ENCODE data around the gene SMAD5. TPM values are rescaled to one million over a fixed set of nuclear protein-coding genes. Genes with fewer than 3 reads are reported as not detected.

Gene SMAD5
- total RNA-seq, 1 experiment from 2014 or later = 38.3 TPM

DNA sequence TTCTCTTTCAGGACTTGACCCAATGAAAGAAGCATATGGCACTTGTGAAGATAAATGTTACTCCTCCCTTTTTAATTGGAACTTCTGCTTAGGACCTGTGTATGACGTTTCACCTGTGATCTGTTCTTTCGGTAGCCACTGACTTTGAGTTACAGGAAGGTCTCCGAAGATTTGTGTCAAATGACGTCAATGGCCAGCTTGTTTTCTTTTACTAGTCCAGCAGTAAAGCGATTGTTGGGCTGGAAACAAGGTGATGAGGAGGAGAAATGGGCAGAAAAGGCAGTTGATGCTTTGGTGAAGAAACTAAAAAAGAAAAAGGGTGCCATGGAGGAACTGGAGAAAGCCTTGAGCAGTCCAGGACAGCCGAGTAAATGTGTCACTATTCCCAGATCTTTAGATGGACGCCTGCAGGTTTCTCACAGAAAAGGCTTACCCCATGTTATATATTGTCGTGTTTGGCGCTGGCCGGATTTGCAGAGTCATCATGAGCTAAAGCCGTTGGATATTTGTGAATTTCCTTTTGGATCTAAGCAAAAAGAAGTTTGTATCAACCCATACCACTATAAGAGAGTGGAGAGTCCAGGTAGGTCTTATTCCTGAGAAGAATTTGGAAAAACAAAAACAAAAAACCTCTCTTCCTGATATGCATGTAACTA lies 21.1 kb downstream of the SMAD5 start:
- Histone ChIP-seq H3K36me3 (ENCODE audit: insufficient read depth, low read length) (peaks cover 44% of the 10 kb centered on the region), H3K4me3 (ENCODE audit: low read length) (no peak overlapping the region), H4K20me1 (ENCODE audit: insufficient read depth, low read depth, low read length) (no peaks in the 10 kb centered on the region), H3K9ac (ENCODE audit: low read length) (no peak overlapping the region), H3K4me2 (ENCODE audit: low read depth, low read length, poor library complexity, severe bottlenecking) (no peak overlapping the region), H3K4me1 (ENCODE audit: low read length) (no peaks in the 10 kb centered on the region), H3K9me3 (ENCODE audit: low read length) (no peaks in the 10 kb centered on the region), H3K9me2 (replicated peaks; ENCODE audit: insufficient read depth, low read length) (no peaks in the 10 kb centered on the region), H2AFZ (ENCODE audit: low read length) (no peak overlapping the region), H3K79me2 (ENCODE audit: low read length) (peaks cover 97% of the 10 kb centered on the region), H3K27ac (ENCODE audit: low read length) (no peak overlapping the region), H3K27me3 (ENCODE audit: low read length) (no peaks in the 10 kb centered on the region)
- DNase-seq = no peak

DNA sequence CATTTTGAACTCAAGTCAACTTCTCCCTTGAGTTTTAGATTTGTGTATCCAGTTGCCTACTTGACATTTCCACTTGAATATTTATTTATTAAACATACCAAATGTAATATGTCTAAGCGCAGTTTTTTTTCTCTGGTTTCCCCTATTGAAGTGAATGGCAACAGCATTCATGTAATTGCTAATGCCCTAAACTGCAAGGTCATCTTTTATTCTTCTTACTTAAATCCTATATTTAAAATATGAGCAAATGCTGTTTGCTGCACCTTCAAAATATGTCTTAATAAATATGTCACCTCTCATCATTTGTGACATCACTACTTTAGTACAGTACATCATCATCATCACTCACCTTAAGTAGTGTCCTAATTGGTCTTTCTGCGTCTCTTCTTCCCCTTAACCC lies 22.4 kb downstream of the SMAD5 start:
- peaks cover 97% of the 10 kb centered on the region for H3K79me2 ChIP-seq (ENCODE audit: low read length)
- peaks cover 39% of the 10 kb centered on the region for H3K36me3 ChIP-seq (ENCODE audit: insufficient read depth, low read length)

DNA sequence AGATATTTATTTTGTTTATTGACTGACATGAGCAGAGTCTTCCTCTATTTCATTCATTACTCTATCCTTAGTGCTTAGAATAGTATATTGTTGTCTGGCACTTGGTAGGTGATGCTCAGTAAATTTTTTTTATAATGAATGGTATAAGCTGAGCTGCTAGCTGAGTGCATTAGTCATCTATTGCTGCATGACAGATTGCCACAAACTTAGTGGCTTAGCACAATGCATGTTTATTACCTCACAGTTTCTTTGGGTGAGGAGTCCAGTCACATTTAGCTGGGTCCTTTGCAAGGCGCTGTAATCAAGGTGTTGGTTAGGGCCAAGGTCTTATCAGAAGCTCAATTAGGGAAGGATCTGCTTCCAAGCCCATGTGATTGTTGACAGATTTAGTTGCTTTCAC lies 23.1 kb downstream of the SMAD5 start:
- H3K9me3 ChIP-seq (ENCODE audit: low read length) = no peaks in the 10 kb centered on the region
- no peak for DNase-seq
- H3K9me2 ChIP-seq (replicated peaks; ENCODE audit: insufficient read depth, low read length) = no peaks in the 10 kb centered on the region
- no peak overlapping the region for H3K9ac ChIP-seq (ENCODE audit: low read length)
- peaks cover 39% of the 10 kb centered on the region for H3K36me3 ChIP-seq (ENCODE audit: insufficient read depth, low read length)
- H4K20me1 ChIP-seq (ENCODE audit: insufficient read depth, low read depth, low read length) = no peaks in the 10 kb centered on the region
- H3K79me2 ChIP-seq (ENCODE audit: low read length) = peaks cover 97% of the 10 kb centered on the region
- H3K4me3 ChIP-seq (ENCODE audit: low read length) = no peak overlapping the region
- H2AFZ ChIP-seq (ENCODE audit: low read length) = no peak overlapping the region
- peaks cover 11% of the 10 kb centered on the region for H3K4me1 ChIP-seq (ENCODE audit: low read length)
- H3K27ac ChIP-seq (ENCODE audit: low read length) = no peak overlapping the region
- H3K27me3 ChIP-seq (ENCODE audit: low read length) = no peaks in the 10 kb centered on the region
- no peak overlapping the region for H3K4me2 ChIP-seq (ENCODE audit: low read depth, low read length, poor library complexity, severe bottlenecking)

More for the DNA sequence above, 22.4 kb downstream of the SMAD5 start:
- no peaks in the 10 kb centered on the region for H4K20me1 ChIP-seq (ENCODE audit: insufficient read depth, low read depth, low read length)
- no peak overlapping the region for H3K4me2 ChIP-seq (ENCODE audit: low read depth, low read length, poor library complexity, severe bottlenecking)
- no peak overlapping the region for H3K27ac ChIP-seq (ENCODE audit: low read length)
- H2AFZ ChIP-seq (ENCODE audit: low read length) = no peak overlapping the region
- H3K9ac ChIP-seq (ENCODE audit: low read length) = no peak overlapping the region
- no peak for DNase-seq
- H3K4me1 ChIP-seq (ENCODE audit: low read length) = peaks cover 11% of the 10 kb centered on the region
- no peak overlapping the region for H3K4me3 ChIP-seq (ENCODE audit: low read length)
- no peaks in the 10 kb centered on the region for H3K9me3 ChIP-seq (ENCODE audit: low read length)
- no peaks in the 10 kb centered on the region for H3K9me2 ChIP-seq (replicated peaks; ENCODE audit: insufficient read depth, low read length)
- H3K27me3 ChIP-seq (ENCODE audit: low read length) = no peaks in the 10 kb centered on the region

DNA sequence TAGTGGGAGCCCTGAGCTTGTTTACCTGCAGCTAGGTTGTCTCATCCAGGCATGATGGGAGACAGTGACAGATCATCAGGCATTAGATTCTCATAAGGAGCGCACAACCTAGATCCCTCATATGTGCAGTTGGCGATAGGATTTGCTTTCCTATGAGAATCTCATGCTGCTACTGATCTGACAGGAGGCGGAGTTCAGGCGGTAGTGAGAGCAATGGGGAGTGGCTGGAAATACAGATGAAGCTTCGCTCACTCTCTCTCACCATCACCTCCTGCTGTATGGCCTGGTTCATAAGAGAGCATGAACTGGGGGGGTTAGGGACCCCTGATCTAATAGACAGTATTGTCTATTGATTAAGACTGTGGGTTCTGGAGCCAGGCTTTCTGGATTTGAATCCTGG lies 24.9 kb downstream of the SMAD5 start:
- Histone ChIP-seq H3K9me3 (ENCODE audit: low read length) (no peaks in the 10 kb centered on the region), H3K36me3 (ENCODE audit: insufficient read depth, low read length) (peaks cover 34% of the 10 kb centered on the region), H4K20me1 (ENCODE audit: insufficient read depth, low read depth, low read length) (no peaks in the 10 kb centered on the region), H3K4me1 (ENCODE audit: low read length) (peaks cover 21% of the 10 kb centered on the region), H3K27ac (ENCODE audit: low read length) (no peak overlapping the region), H3K9me2 (replicated peaks; ENCODE audit: insufficient read depth, low read length) (no peaks in the 10 kb centered on the region), H2AFZ (ENCODE audit: low read length) (no peak overlapping the region), H3K9ac (ENCODE audit: low read length) (no peak overlapping the region), H3K4me2 (ENCODE audit: low read depth, low read length, poor library complexity, severe bottlenecking) (no peak overlapping the region), H3K79me2 (ENCODE audit: low read length) (peaks cover 94% of the 10 kb centered on the region), H3K4me3 (ENCODE audit: low read length) (no peak overlapping the region), H3K27me3 (ENCODE audit: low read length) (no peaks in the 10 kb centered on the region)
- no peak for DNase-seq

DNA sequence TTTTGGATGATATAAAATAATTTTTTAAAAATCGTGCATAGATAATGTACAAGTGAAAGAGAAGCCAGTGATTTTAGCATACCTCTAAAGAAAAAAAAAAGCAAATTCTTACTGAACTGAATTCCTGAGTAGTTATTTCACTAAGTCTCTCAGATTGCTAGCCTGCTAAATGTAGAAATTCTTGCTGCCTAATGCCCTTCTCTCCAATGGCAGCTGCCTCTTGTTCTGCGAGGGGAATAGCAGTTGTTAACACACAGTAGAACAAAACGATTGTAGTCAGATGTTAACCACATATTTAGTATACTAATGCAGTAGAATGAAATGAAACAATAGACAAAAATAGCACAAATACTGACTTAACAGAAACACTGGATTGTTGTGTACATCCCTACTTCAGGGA lies 26.8 kb downstream of the SMAD5 start:
- peaks cover 94% of the 10 kb centered on the region for H3K79me2 ChIP-seq (ENCODE audit: low read length)
- no peak overlapping the region for H3K9ac ChIP-seq (ENCODE audit: low read length)
- DNase-seq = no peak
- H3K36me3 ChIP-seq (ENCODE audit: insufficient read depth, low read length) = peaks cover 38% of the 10 kb centered on the region
- H3K4me2 ChIP-seq (ENCODE audit: low read depth, low read length, poor library complexity, severe bottlenecking) = no peak overlapping the region
- H2AFZ ChIP-seq (ENCODE audit: low read length) = no peak overlapping the region
- no peaks in the 10 kb centered on the region for H3K9me2 ChIP-seq (replicated peaks; ENCODE audit: insufficient read depth, low read length)
- H3K27ac ChIP-seq (ENCODE audit: low read length) = no peak overlapping the region
- H4K20me1 ChIP-seq (ENCODE audit: insufficient read depth, low read depth, low read length) = no peaks in the 10 kb centered on the region
- no peaks in the 10 kb centered on the region for H3K27me3 ChIP-seq (ENCODE audit: low read length)
- H3K4me1 ChIP-seq (ENCODE audit: low read length) = peaks cover 40% of the 10 kb centered on the region
- no peak overlapping the region for H3K4me3 ChIP-seq (ENCODE audit: low read length)
- no peaks in the 10 kb centered on the region for H3K9me3 ChIP-seq (ENCODE audit: low read length)

DNA sequence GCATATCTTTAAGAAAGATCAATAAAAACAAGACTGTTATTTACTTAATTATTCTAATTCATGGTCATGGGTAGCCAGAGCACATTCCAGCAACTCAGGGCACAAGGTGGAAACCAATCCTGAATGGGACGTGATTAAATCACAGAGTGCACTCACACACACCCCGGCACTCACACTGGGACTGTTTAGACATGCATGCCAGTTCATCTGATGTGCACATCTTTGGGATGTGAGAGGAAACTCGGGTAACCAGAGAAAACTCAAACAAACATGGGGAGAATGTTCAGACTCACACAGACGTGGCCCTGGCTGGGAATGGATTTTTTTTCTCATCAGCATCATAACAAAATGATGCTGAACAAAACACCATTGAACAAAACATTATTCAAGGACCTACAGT lies 29.4 kb downstream of the SMAD5 start:
- Histone ChIP-seq H3K9ac (ENCODE audit: low read length) (no peak overlapping the region), H3K27ac (ENCODE audit: low read length) (no peak overlapping the region), H3K79me2 (ENCODE audit: low read length) (peaks cover 87% of the 10 kb centered on the region), H3K4me3 (ENCODE audit: low read length) (no peak overlapping the region), H3K9me2 (replicated peaks; ENCODE audit: insufficient read depth, low read length) (no peaks in the 10 kb centered on the region), H3K4me2 (ENCODE audit: low read depth, low read length, poor library complexity, severe bottlenecking) (no peak overlapping the region), H2AFZ (ENCODE audit: low read length) (no peak overlapping the region), H4K20me1 (ENCODE audit: insufficient read depth, low read depth, low read length) (no peaks in the 10 kb centered on the region), H3K9me3 (ENCODE audit: low read length) (no peaks in the 10 kb centered on the region), H3K4me1 (ENCODE audit: low read length) (peaks cover 62% of the 10 kb centered on the region), H3K36me3 (ENCODE audit: insufficient read depth, low read length) (peaks cover 21% of the 10 kb centered on the region), H3K27me3 (ENCODE audit: low read length) (no peaks in the 10 kb centered on the region)
- no peak for DNase-seq

DNA sequence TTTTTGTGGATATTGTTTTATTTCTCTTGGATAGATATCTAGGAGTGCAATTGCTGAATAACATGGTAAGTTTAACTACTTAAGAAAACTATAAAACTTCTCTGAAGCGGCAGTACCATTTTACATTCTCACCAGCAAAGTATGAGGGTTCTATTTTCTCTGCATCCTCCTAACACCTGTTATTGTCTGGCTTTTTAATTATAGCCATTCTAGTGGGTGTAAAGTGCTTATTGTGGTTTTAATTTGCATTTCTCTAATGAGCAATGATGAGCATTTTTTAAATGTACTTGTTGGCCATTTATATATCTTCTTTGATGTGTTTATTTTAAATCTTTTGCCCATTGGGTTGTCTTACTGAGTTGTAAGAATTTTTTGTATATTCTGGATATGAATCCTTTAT lies 31.6 kb downstream of the SMAD5 start:
- peaks cover 88% of the 10 kb centered on the region for H3K79me2 ChIP-seq (ENCODE audit: low read length)

DNA sequence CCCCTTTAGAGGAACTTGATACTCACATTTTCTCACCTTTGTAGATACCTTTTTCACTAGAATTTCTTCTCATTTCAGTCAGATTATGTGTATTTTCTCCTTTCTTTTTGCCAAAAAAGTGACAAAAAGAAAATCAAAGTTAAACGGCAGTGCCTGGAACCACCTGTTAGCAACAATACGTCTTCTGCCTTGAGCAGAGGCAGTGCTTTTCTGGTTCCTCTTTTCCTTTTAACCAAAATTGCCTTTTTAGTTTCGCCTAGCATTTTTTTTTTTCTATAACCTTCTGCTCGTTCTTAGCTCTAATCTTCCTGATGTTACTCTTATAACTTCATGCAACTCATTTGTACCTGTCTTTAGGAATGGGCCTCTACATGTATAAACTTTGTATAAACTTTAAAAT lies 34.3 kb downstream of the SMAD5 start:
- Histone ChIP-seq H3K27me3 (ENCODE audit: low read length) (no peaks in the 10 kb centered on the region), H2AFZ (ENCODE audit: low read length) (no peak overlapping the region), H3K36me3 (ENCODE audit: insufficient read depth, low read length) (peaks cover 27% of the 10 kb centered on the region), H4K20me1 (ENCODE audit: insufficient read depth, low read depth, low read length) (no peaks in the 10 kb centered on the region), H3K27ac (ENCODE audit: low read length) (peak overlapping the region; percentile 68), H3K4me2 (ENCODE audit: low read depth, low read length, poor library complexity, severe bottlenecking) (peak overlapping the region; percentile 68), H3K4me1 (ENCODE audit: low read length) (peaks cover 54% of the 10 kb centered on the region), H3K9me3 (ENCODE audit: low read length) (no peaks in the 10 kb centered on the region), H3K79me2 (ENCODE audit: low read length) (peaks cover 84% of the 10 kb centered on the region), H3K4me3 (ENCODE audit: low read length) (peak overlapping the region; percentile 24; the same call in 1 of the 2 replicates), H3K9ac (ENCODE audit: low read length) (peak overlapping the region; percentile 22), H3K9me2 (replicated peaks; ENCODE audit: insufficient read depth, low read length) (no peaks in the 10 kb centered on the region)
- DNase-seq = peak; percentile 47

More for the DNA sequence above, 31.6 kb downstream of the SMAD5 start:
- DNase-seq = peak; percentile 52
- Histone ChIP-seq H3K9me3 (ENCODE audit: low read length) (no peaks in the 10 kb centered on the region), H3K9ac (ENCODE audit: low read length) (no peak overlapping the region), H3K4me1 (ENCODE audit: low read length) (peaks cover 60% of the 10 kb centered on the region), H3K27ac (ENCODE audit: low read length) (peak overlapping the region; percentile 69), H4K20me1 (ENCODE audit: insufficient read depth, low read depth, low read length) (no peaks in the 10 kb centered on the region), H3K4me3 (ENCODE audit: low read length) (no peak overlapping the region), H3K27me3 (ENCODE audit: low read length) (no peaks in the 10 kb centered on the region), H3K4me2 (ENCODE audit: low read depth, low read length, poor library complexity, severe bottlenecking) (peak overlapping the region; percentile 49), H3K36me3 (ENCODE audit: insufficient read depth, low read length) (peaks cover 21% of the 10 kb centered on the region), H2AFZ (ENCODE audit: low read length) (no peak overlapping the region), H3K9me2 (replicated peaks; ENCODE audit: insufficient read depth, low read length) (no peaks in the 10 kb centered on the region)
